Activated CD4-positive, alpha-beta T cell treated with anti-CD3 and anti-CD28 coated beads, Interleukin-10, Interleukin-2, amounts not matched to agents 100 ng/mL and 50 ng/mL, durations not matched to agents 16 hours and 8 hours (primary cell): Measurements from ENCODE around the gene CX3CL1.

Source experiments
- DNase-seq: peaks from one replicate; pipeline ENCODE4 v3.0.0-alpha.2; 2020

Gene CX3CL1

GRCh38 chr16:57407521-57408353, 35.4 kb downstream of the CX3CL1 start:
- DNase-seq = no peak

GRCh38 chr16:57409065-57409464, 36.8 kb downstream of the CX3CL1 start:
- no peak for DNase-seq

GRCh38 chr16:57409870-57410587, 37.7 kb downstream of the CX3CL1 start:
- DNase-seq = no peak

- no peak for DNase-seq
These were observed 39.2 kb downstream of the CX3CL1 start for GRCh38 chr16:57411362-57411976.

GRCh38 chr16:57412584-57412983, 40.3 kb downstream of the CX3CL1 start:
- DNase-seq = no peak

GRCh38 chr16:57413301-57413730, 41.0 kb downstream of the CX3CL1 start:
- DNase-seq = no peak

- DNase-seq = no peak
These were observed 41.4 kb downstream of the CX3CL1 start for GRCh38 chr16:57413733-57414132.

- no peak for DNase-seq
These were observed 43.8 kb downstream of the CX3CL1 start for GRCh38 chr16:57416084-57416483.

- no peak for DNase-seq
These were observed 47.2 kb downstream of the CX3CL1 start for GRCh38 chr16:57419506-57419905.

GRCh38 chr16:57422026-57422944, 50.0 kb downstream of the CX3CL1 start:
- DNase-seq = no peak

- DNase-seq = no peak
These were observed 50.9 kb downstream of the CX3CL1 start for GRCh38 chr16:57423152-57423551.

GRCh38 chr16:57424583-57424982, 52.3 kb downstream of the CX3CL1 start:
- no peak for DNase-seq

- no peak for DNase-seq
These were observed 54.1 kb downstream of the CX3CL1 start for GRCh38 chr16:57426356-57426755.

GRCh38 chr16:57427307-57427706, 55.0 kb downstream of the CX3CL1 start:
- no peak for DNase-seq

- DNase-seq = no peak
These were observed 55.5 kb downstream of the CX3CL1 start for GRCh38 chr16:57427824-57428223.

GRCh38 chr16:57430955-57431354, 58.7 kb downstream of the CX3CL1 start:
- DNase-seq = no peak

- no peak for DNase-seq
These were observed 60.2 kb downstream of the CX3CL1 start for GRCh38 chr16:57432505-57432904.

GRCh38 chr16:57432989-57433388, 60.7 kb downstream of the CX3CL1 start:
- DNase-seq = no peak

- DNase-seq = no peak
These were observed 61.7 kb downstream of the CX3CL1 start for GRCh38 chr16:57434003-57434402.
